Osteoblast (primary cell): ENCODE data around the gene CTSH. TPM values are rescaled to one million over a fixed set of nuclear protein-coding genes. Genes with fewer than 3 reads are reported as not detected.

ENCODE experiments used
- DNase-seq: peaks from one replicate; pipeline ENCODE4 v3.0.0; 2011; ENCODE audit warnings: low spot score, mixed read lengths; ENCODE audit not compliant: insufficient read length; ENCODE audit errors: missing footprints
- H2AFZ ChIP-seq: 2 replicates; pipeline ENCODE4 v1.6.0; 2011; ENCODE audit warnings: mild to moderate bottlenecking, low read length
- H3K27ac ChIP-seq: 2 replicates; pipeline ENCODE4 v1.5.1; 2011; ENCODE audit warnings: mild to moderate bottlenecking, low read depth, low read length, moderate library complexity
- H3K27me3 ChIP-seq: 2 replicates; pipeline ENCODE4 v1.6.0; 2012; ENCODE audit warnings: mild to moderate bottlenecking, control low read depth, inconsistent platforms, low read length, moderate library complexity; ENCODE audit not compliant: insufficient read depth
- H3K36me3 ChIP-seq: 2 replicates; pipeline ENCODE4 v1.5.1; 2011; ENCODE audit warnings: mild to moderate bottlenecking, low read length, control low read depth, moderate library complexity; ENCODE audit not compliant: insufficient read depth
- H3K4me1 ChIP-seq: 2 replicates; pipeline ENCODE4 v1.5.1; 2011; ENCODE audit warnings: mild to moderate bottlenecking, low read length, control low read depth, moderate library complexity; ENCODE audit not compliant: insufficient read depth
- H3K4me2 ChIP-seq: 2 replicates; pipeline ENCODE4 v1.6.0; 2011; ENCODE audit warnings: mild to moderate bottlenecking, low read length; ENCODE audit not compliant: insufficient read depth
- H3K4me3 ChIP-seq: fragments of 200-600 bp; sonication (generic); 3 replicates; pipeline ENCODE4 v1.5.1; 2012; ENCODE audit warnings: mild to moderate bottlenecking, low read length, inconsistent platforms; ENCODE audit not compliant: insufficient read depth
- H3K79me2 ChIP-seq: 2 replicates; pipeline ENCODE4 v1.6.0; 2012; ENCODE audit warnings: mild to moderate bottlenecking, low read length, control low read depth, inconsistent platforms; ENCODE audit not compliant: insufficient read depth
- H3K9me3 ChIP-seq: 2 replicates; pipeline ENCODE4 v1.5.1; 2011; ENCODE audit warnings: low read depth, low read length, control low read depth
- H4K20me1 ChIP-seq: 2 replicates; pipeline ENCODE4 v1.6.0; 2012; ENCODE audit warnings: mild to moderate bottlenecking, low read length, control low read depth; ENCODE audit not compliant: insufficient read depth
- total RNA-seq: library from RNA; depleted of rRNA; stranded (reverse); fragments of >200 nt; gene quantifications from 2 replicates; pipeline ENCODE4 v1.2.3, GENCODE V29; 2012
- TF ChIP-seq, protein P1 (sequence below): IDR thresholded peaks from 2 replicates; pipeline ENCODE4 v1.5.1; 2011; ENCODE audit warnings: mild to moderate bottlenecking, low read depth, low read length, moderate library complexity; ENCODE audit errors: extremely low read depth

The CTSH gene
- total RNA-seq, 1 donor: 4.7 TPM

DNA sequence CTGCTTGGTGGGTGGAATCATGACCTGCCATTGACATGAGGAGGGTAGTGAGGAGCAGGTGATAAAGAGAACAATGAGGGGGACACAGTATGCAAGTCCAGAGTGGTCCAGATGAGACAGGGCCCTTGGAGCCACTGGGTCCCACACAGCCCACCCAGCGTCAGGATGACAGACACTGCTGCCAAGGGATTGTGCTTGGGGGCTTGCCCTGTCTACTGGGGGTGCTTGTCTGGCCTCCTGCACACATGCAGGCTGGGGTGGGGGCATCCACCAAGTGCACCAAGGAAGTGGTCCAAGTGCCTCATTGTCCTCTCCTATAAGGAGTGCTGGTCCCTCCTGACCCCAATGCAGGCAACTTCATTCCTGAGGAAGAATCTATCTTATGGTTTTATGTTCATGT, 39.2 kb upstream of the CTSH start:
- Histone ChIP-seq H3K9me3 (no peaks in the 10 kb centered on the region), H4K20me1 (no peaks in the 10 kb centered on the region), H3K4me1 (peaks cover 9% of the 10 kb centered on the region), H3K4me3 (no peak overlapping the region), H3K27me3 (no peaks in the 10 kb centered on the region), H3K4me2 (no peak overlapping the region), H3K79me2 (no peaks in the 10 kb centered on the region), H2AFZ (no peak overlapping the region), H3K27ac (no peak overlapping the region), H3K36me3 (no peaks in the 10 kb centered on the region)
- TF ChIP-seq, protein P1, sequence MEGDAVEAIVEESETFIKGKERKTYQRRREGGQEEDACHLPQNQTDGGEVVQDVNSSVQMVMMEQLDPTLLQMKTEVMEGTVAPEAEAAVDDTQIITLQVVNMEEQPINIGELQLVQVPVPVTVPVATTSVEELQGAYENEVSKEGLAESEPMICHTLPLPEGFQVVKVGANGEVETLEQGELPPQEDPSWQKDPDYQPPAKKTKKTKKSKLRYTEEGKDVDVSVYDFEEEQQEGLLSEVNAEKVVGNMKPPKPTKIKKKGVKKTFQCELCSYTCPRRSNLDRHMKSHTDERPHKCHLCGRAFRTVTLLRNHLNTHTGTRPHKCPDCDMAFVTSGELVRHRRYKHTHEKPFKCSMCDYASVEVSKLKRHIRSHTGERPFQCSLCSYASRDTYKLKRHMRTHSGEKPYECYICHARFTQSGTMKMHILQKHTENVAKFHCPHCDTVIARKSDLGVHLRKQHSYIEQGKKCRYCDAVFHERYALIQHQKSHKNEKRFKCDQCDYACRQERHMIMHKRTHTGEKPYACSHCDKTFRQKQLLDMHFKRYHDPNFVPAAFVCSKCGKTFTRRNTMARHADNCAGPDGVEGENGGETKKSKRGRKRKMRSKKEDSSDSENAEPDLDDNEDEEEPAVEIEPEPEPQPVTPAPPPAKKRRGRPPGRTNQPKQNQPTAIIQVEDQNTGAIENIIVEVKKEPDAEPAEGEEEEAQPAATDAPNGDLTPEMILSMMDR: no peak
- DNase-seq: peak; percentile 44

DNA sequence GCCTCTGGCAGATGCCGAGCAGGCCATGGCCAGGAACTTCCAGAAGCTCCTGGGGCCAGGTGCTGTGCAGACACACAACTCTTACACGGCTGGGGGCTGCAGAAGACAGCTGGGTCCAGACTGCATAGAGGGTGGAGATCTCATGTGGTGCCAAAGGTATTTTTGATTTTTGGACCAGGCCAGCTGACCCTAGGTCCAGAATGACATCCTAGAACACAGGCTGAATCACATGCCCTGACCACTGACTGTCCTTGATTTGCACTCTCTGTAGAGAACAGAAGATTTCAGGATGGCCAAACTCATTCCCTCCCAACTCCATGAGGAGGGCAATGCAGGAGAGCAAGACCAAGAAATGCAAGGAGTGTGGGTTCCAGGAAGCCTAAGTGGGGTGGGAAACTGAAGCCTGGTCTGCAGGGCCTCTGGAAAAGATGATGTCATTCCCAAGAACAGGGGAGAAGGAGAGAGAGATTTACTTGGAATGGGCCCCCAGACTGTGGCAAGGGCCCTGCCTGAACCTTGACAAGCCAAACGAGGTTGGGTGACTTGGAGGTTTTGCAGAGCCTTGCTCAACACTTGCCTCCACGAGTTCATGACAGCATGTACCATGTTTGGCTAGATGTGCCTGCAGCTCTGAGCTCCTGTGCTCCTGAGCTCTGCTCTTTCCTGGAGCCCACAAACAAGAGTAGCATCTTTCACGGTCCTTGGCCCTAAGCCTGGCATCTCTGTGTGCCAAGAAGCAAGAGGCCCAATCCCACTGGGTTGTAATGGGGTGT, 38.5 kb upstream of the CTSH start:
- no peaks in the 10 kb centered on the region for H3K9me3 ChIP-seq
- TF ChIP-seq, protein P1: no peak
- no peak overlapping the region for H3K4me2 ChIP-seq
- H3K36me3 ChIP-seq: no peaks in the 10 kb centered on the region
- no peaks in the 10 kb centered on the region for H4K20me1 ChIP-seq
- H3K4me1 ChIP-seq: peaks cover 3% of the 10 kb centered on the region
- no peaks in the 10 kb centered on the region for H3K27me3 ChIP-seq
- H3K4me3 ChIP-seq: no peak overlapping the region
- H3K79me2 ChIP-seq: no peaks in the 10 kb centered on the region
- H2AFZ ChIP-seq: no peak overlapping the region
- H3K27ac ChIP-seq: no peak overlapping the region
- peak; percentile 48 for DNase-seq

DNA sequence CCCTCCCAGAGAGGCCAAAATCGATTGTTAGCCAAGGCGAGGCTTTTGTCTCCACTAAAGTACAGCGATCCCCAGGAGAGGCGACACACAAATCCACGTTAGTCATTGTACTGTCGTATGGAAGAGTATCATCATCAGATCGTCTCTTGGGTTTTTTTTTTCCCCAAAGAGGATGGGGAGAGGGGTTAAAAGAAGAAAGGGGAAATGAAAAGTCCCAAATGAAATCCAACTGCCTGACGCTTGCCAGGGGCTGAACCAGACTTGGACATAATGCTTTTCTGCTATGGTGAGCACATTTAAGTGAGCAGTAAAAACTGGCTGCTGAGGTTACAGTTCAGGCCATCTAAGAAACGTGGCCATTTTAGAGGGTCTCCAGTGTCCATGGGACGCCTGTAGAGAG, 37.9 kb upstream of the CTSH start:
- Histone ChIP-seq H3K4me2 (no peak overlapping the region), H2AFZ (no peak overlapping the region), H3K27ac (no peak overlapping the region)

More for the DNA sequence above, 37.9 kb upstream of the CTSH start:
- no peaks in the 10 kb centered on the region for H4K20me1 ChIP-seq
- no peak for DNase-seq
- H3K27me3 ChIP-seq: no peaks in the 10 kb centered on the region
- no peaks in the 10 kb centered on the region for H3K36me3 ChIP-seq
- H3K79me2 ChIP-seq: no peaks in the 10 kb centered on the region
- no peak overlapping the region for H3K4me3 ChIP-seq
- H3K9me3 ChIP-seq: no peaks in the 10 kb centered on the region
- H3K4me1 ChIP-seq: no peaks in the 10 kb centered on the region
- TF ChIP-seq, protein P1: no peak
